Upper lobe of left lung (tissue), 6 donors: ENCODE results near the gene SPATA32. TPM values are rescaled to one million over a fixed set of nuclear protein-coding genes. Genes with fewer than 3 reads are reported as not detected.

Source experiments
- ATAC-seq, 2 donors: fragments of 200-7000 bp; cut with Tn5 transposase; one replicate each; pipeline ENCODE4 v1.9.1; 2022; ENCODE audit warnings: mild to moderate bottlenecking in 2 of 2, moderate library complexity in 2 of 2; ENCODE audit not compliant: low FRiP score in 2 of 2
- DNase-seq, 2 donors: peaks; one replicate each; pipeline ENCODE4 v3.0.0-alpha.2; 2019 to 2020
- H3K27ac ChIP-seq, 4 donors: fragments of 200-600 bp; sonication (generic); one replicate each; pipeline ENCODE4 v1.5.1; 2016 to 2019
- H3K27me3 ChIP-seq, 4 donors: fragments of 200-600 bp; sonication (generic); one replicate each; pipeline ENCODE4 v1.5.1; 2017 to 2019
- H3K36me3 ChIP-seq, 4 donors: fragments of 200-600 bp; sonication (generic); one replicate each; pipeline ENCODE4 v1.5.1; 2016 to 2019
- H3K4me1 ChIP-seq, 4 donors: fragments of 200-600 bp; sonication (generic); one replicate each; pipeline ENCODE4 v1.5.1; 2018 to 2019
- H3K4me3 ChIP-seq, 4 donors: fragments of 200-600 bp; sonication (generic); one replicate each; pipeline ENCODE4 v1.5.1; 2017 to 2019; ENCODE audit warnings: mild to moderate bottlenecking in 2 of 4, moderate library complexity in 1 of 4
- H3K9me3 ChIP-seq, 4 donors: fragments of 200-600 bp; sonication (generic); one replicate each; pipeline ENCODE4 v1.5.1; 2018 to 2019
- EP300 ChIP-seq, 4 donors: sonication (generic); formaldehyde crosslinking; IDR thresholded peaks; one replicate each; pipeline ENCODE4 v1.5.1; 2017; ENCODE audit warnings: antibody characterized with exemption in 4 of 4, control low read depth in 2 of 4
- POLR2A ChIP-seq, 4 donors: fragments of 450-650 bp; IDR thresholded peaks; one replicate each; pipeline ENCODE4 v1.5.1; 2016 to 2017; ENCODE audit warnings: antibody characterized with exemption in 4 of 4, mild to moderate bottlenecking in 2 of 4
- POLR2AphosphoS5 ChIP-seq, 2 donors: sonication (generic); formaldehyde crosslinking; IDR thresholded peaks; one replicate each; pipeline ENCODE4 v1.5.1; 2017; ENCODE audit warnings: antibody characterized with exemption in 2 of 2
- WGBS, 2 donors: methylation state at CpG; one replicate each; pipeline ENCODE4 v1.1.5; 2017 to 2018; 5-methylcytosine and 5-hydroxymethylcytosine counted together
- total RNA-seq, 6 donors: library from RNA; depleted of rRNA in 4 of 6; stranded (reverse); fragments of >200 nt in 4 of 6; gene quantifications; one replicate each; pipeline versions ENCODE4 v1.1.0 to v1.2.1, GENCODE V29; 2016 to 2021
- TF ChIP-seq, protein P1 (sequence below), 6 experiments: fragments of 450-650 bp in 4 of 6; fragments of 200-600 bp in 2 of 6; sonication (generic) in 2 of 6; IDR thresholded peaks; one replicate each; pipeline ENCODE4 v1.5.1; 2016 to 2019; ENCODE audit warnings: antibody characterized with exemption in 6 of 6
- donor health status: DM: no; HTN: no; CAD: no; lungs with moderate emphysema.
- donor health status: DM: no; HTN: yes; CAD: no; lungs with severe emphysema.

SPATA32 gene
- total RNA-seq, 6 donors from 2014 or later: 0.20 TPM; not detected in 5

- peak in 1 of 2 donors; percentile 75 for DNase-seq
- no peaks in the 10 kb centered on the region for H3K27me3 ChIP-seq
- TF ChIP-seq EP300 (IDR thresholded peaks at IDR 0.05): no peak
- no peak for TF ChIP-seq POLR2A (IDR thresholded peaks at IDR 0.05)
- TF ChIP-seq, protein P1, sequence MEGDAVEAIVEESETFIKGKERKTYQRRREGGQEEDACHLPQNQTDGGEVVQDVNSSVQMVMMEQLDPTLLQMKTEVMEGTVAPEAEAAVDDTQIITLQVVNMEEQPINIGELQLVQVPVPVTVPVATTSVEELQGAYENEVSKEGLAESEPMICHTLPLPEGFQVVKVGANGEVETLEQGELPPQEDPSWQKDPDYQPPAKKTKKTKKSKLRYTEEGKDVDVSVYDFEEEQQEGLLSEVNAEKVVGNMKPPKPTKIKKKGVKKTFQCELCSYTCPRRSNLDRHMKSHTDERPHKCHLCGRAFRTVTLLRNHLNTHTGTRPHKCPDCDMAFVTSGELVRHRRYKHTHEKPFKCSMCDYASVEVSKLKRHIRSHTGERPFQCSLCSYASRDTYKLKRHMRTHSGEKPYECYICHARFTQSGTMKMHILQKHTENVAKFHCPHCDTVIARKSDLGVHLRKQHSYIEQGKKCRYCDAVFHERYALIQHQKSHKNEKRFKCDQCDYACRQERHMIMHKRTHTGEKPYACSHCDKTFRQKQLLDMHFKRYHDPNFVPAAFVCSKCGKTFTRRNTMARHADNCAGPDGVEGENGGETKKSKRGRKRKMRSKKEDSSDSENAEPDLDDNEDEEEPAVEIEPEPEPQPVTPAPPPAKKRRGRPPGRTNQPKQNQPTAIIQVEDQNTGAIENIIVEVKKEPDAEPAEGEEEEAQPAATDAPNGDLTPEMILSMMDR (IDR thresholded peaks at IDR 0.05): no peak
- TF ChIP-seq POLR2AphosphoS5 (IDR thresholded peaks at IDR 0.05): no peak
- peaks cover 38 to 65% (median 63%) of the 10 kb centered on the region in 4 donors for H3K4me1 ChIP-seq
- 65 to 74% methylated on average over 15 of the region's 15 CpGs for WGBS, 2 donors
- peak overlapping the region in 3 of 4 donors; percentile 1 to 66 (median 46) for H3K27ac ChIP-seq
- H3K4me3 ChIP-seq: no peak overlapping the region
- no peaks in the 10 kb centered on the region for H3K9me3 ChIP-seq
- H3K36me3 ChIP-seq: peaks cover under 1 to 59% (median 31%) of the 10 kb centered on the region in 4 donors
- no peak for ATAC-seq
These were observed 27.7 kb upstream of the SPATA32 start for GRCh38 chr17:45289301-45290268.

- WGBS, 2 donors: 58 to 77% methylated on average over 10 of the region's 10 CpGs
- H3K9me3 ChIP-seq: no peaks in the 10 kb centered on the region
- no peak overlapping the region for H3K4me3 ChIP-seq
- no peaks in the 10 kb centered on the region for H3K27me3 ChIP-seq
- DNase-seq (peak in 1 of 2 donors; percentile 75), ATAC-seq (no peak)
- peak in 1 of 4 donors; percentile 28 for TF ChIP-seq EP300 (IDR thresholded peaks at IDR 0.05)
- TF ChIP-seq, protein P1 (IDR thresholded peaks at IDR 0.05): no peak
- peak overlapping the region in 3 of 4 donors; percentile 1 to 66 (median 46) for H3K27ac ChIP-seq
- peaks cover 6 to 66% (median 38%) of the 10 kb centered on the region in 4 donors for H3K36me3 ChIP-seq
- peaks cover 30 to 57% (median 55%) of the 10 kb centered on the region in 4 donors for H3K4me1 ChIP-seq
These were observed 26.9 kb upstream of the SPATA32 start for GRCh38 chr17:45288825-45289224.

GRCh38 chr17:45287526-45288500 is 25.9 kb upstream of the SPATA32 start:
- Histone ChIP-seq H3K9me3 (no peaks in the 10 kb centered on the region), H3K27ac (peak overlapping the region in 3 of 4 donors; percentile 1 to 66 (median 46)), H3K27me3 (no peaks in the 10 kb centered on the region), H3K4me3 (no peak overlapping the region), H3K4me1 (peaks cover 27 to 56% (median 55%) of the 10 kb centered on the region in 4 donors), H3K36me3 (peaks cover 6 to 76% (median 45%) of the 10 kb centered on the region in 4 donors)
- no peak for TF ChIP-seq POLR2A (IDR thresholded peaks at IDR 0.05)
- no peak for TF ChIP-seq EP300 (IDR thresholded peaks at IDR 0.05)
- no peak for TF ChIP-seq POLR2AphosphoS5 (IDR thresholded peaks at IDR 0.05)
- TF ChIP-seq, protein P1 (IDR thresholded peaks at IDR 0.05): no peak
- DNase-seq (no peak), ATAC-seq (no peak)
- 70 to 79% methylated on average over 6 to 10 of the region's 10 CpGs for WGBS, 2 donors

- no peaks in the 10 kb centered on the region for H3K9me3 ChIP-seq
- TF ChIP-seq, protein P1 (IDR thresholded peaks at IDR 0.05): no peak
- TF ChIP-seq EP300 (IDR thresholded peaks at IDR 0.05) (no peak), POLR2A (IDR thresholded peaks at IDR 0.05) (no peak), POLR2AphosphoS5 (IDR thresholded peaks at IDR 0.05) (no peak)
- no peak overlapping the region for H3K4me3 ChIP-seq
- DNase-seq (no peak), ATAC-seq (no peak)
- H3K27ac ChIP-seq: no peak overlapping the region
- peaks cover 6 to 86% (median 47%) of the 10 kb centered on the region in 4 donors for H3K36me3 ChIP-seq
- H3K4me1 ChIP-seq: peaks cover 12 to 44% (median 42%) of the 10 kb centered on the region in 4 donors
- WGBS, 2 donors: 80 to 93% methylated on average over 2 to 5 of the region's 5 CpGs
- H3K27me3 ChIP-seq: no peaks in the 10 kb centered on the region
These were observed 24.4 kb upstream of the SPATA32 start for GRCh38 chr17:45286286-45286685.
